Measurements from ENCODE around the gene TMPRSS4. TPM values are rescaled to one million over a fixed set of nuclear protein-coding genes. Genes with fewer than 3 reads are reported as not detected.

Gene TMPRSS4
- total and polyA plus RNA-seq, 4 donors = 0.08 to 0.33 (median 0.24) TPM; not detected in 1

GRCh38 chr11:118128310-118128709 lies 51.4 kb downstream of the TMPRSS4 start:
- WGBS = 69% methylated on average over 4 of the region's 4 CpGs
- no peak for TF ChIP-seq REST (IDR thresholded peaks at IDR 0.05)
- no peak for TF ChIP-seq CTCF (IDR thresholded peaks at IDR 0.05; ENCODE audit: low read depth, low read length, missing input control)
- TF ChIP-seq FOXA1 (IDR thresholded peaks at IDR 0.05) = no peak
- TF ChIP-seq ATF3 (IDR thresholded peaks at IDR 0.05) = no peak
- TF ChIP-seq EGR1 (IDR thresholded peaks at IDR 0.05; ENCODE audit: low read depth in 2 of 2) = no peak
- TF ChIP-seq RXRA (IDR thresholded peaks at IDR 0.05) = no peak
- TF ChIP-seq RAD21 (IDR thresholded peaks at IDR 0.05) = no peak
- TF ChIP-seq GABPA (IDR thresholded peaks at IDR 0.05 in 1 of 2, conservative IDR thresholded peaks at IDR 0.05 in 1 of 2) = no peak
- TF ChIP-seq JUND (IDR thresholded peaks at IDR 0.05) = no peak
- no peak for TF ChIP-seq SP1 (IDR thresholded peaks at IDR 0.05)
- TF ChIP-seq MAX (IDR thresholded peaks at IDR 0.05) = no peak
- TF ChIP-seq TAF1 (conservative IDR thresholded peaks at IDR 0.05) = no peak
- no peak for TF ChIP-seq FOXA2 (IDR thresholded peaks at IDR 0.05)
- no peak for DNase-seq (ENCODE audit: low spot score)
- no peak overlapping the region for H3K9ac ChIP-seq (ENCODE audit: low read depth in 1 of 2, low read length in 2 of 2)
- H3K4me3 ChIP-seq (ENCODE audit: low read depth in 1 of 3, low read length in 3 of 3) = no peak overlapping the region
- no peaks in the 10 kb centered on the region for H3K4me1 ChIP-seq (ENCODE audit: control insufficient read depth in 4 of 4, insufficient read depth in 4 of 4, low read length in 3 of 4)
- no peaks in the 10 kb centered on the region for H3K9me3 ChIP-seq (ENCODE audit: control insufficient read depth in 4 of 4, low read length in 3 of 4)
- H3K27me3 ChIP-seq (ENCODE audit: control insufficient read depth in 4 of 4, insufficient read depth in 4 of 4, low read length in 3 of 4) = peaks cover 0 to 2% (median 0%) of the 10 kb centered on the region in 4 donors
- no peak overlapping the region for H3K27ac ChIP-seq (ENCODE audit: low read depth in 1 of 2, low read length in 2 of 2)
- no peaks in the 10 kb centered on the region for H3K36me3 ChIP-seq (ENCODE audit: control insufficient read depth in 4 of 4, insufficient read depth in 3 of 4, low read depth in 1 of 4, low read length in 3 of 4)

GRCh38 chr11:118128721-118129470 lies 52.0 kb downstream of the TMPRSS4 start:
- Histone ChIP-seq H3K4me3 (ENCODE audit: low read depth in 1 of 3, low read length in 3 of 3) (no peak overlapping the region), H3K27me3 (ENCODE audit: control insufficient read depth in 4 of 4, insufficient read depth in 4 of 4, low read length in 3 of 4) (peaks cover 0 to 2% (median under 1%) of the 10 kb centered on the region in 4 donors), H3K9me3 (ENCODE audit: control insufficient read depth in 4 of 4, low read length in 3 of 4) (no peaks in the 10 kb centered on the region), H3K4me1 (ENCODE audit: control insufficient read depth in 4 of 4, insufficient read depth in 4 of 4, low read length in 3 of 4) (no peaks in the 10 kb centered on the region), H3K27ac (ENCODE audit: low read depth in 1 of 2, low read length in 2 of 2) (no peak overlapping the region), H3K36me3 (ENCODE audit: control insufficient read depth in 4 of 4, insufficient read depth in 3 of 4, low read depth in 1 of 4, low read length in 3 of 4) (no peaks in the 10 kb centered on the region), H3K9ac (ENCODE audit: low read depth in 1 of 2, low read length in 2 of 2) (no peak overlapping the region)
- 78% methylated on average over 11 of the region's 11 CpGs for WGBS
- DNase-seq (ENCODE audit: low spot score) = no peak
- TF ChIP-seq NR2F2 (IDR thresholded peaks at IDR 0.05) (no peak), YY1 (IDR thresholded peaks at IDR 0.05) (no peak), FOXA1 (IDR thresholded peaks at IDR 0.05) (no peak), REST (IDR thresholded peaks at IDR 0.05) (no peak), HNF4A (conservative IDR thresholded peaks at IDR 0.05) (no peak), FOXA2 (IDR thresholded peaks at IDR 0.05) (no peak), HNF4G (IDR thresholded peaks at IDR 0.05) (no peak), RXRA (IDR thresholded peaks at IDR 0.05) (no peak), ATF3 (IDR thresholded peaks at IDR 0.05) (no peak), TAF1 (conservative IDR thresholded peaks at IDR 0.05) (no peak), EGR1 (IDR thresholded peaks at IDR 0.05; ENCODE audit: low read depth in 2 of 2) (no peak), ZBTB33 (IDR thresholded peaks at IDR 0.05) (no peak), MAX (IDR thresholded peaks at IDR 0.05) (no peak), GABPA (IDR thresholded peaks at IDR 0.05 in 1 of 2, conservative IDR thresholded peaks at IDR 0.05 in 1 of 2) (no peak), SP1 (IDR thresholded peaks at IDR 0.05) (no peak), JUND (IDR thresholded peaks at IDR 0.05) (no peak), RAD21 (IDR thresholded peaks at IDR 0.05) (no peak)
